Skin epidermis (tissue), 12 donors: ENCODE measurements around the gene SYT6.
"Not testable (repeated sequence)": the region's sequence is repeated elsewhere in the genome, so short reads cannot be mapped to it uniquely, and the experiment has no call there.

Experiments
- H3K27ac ChIP-seq, 21 experiments: fragments of 200-600 bp; sonication (generic) in 11 of 21; one replicate each; pipeline ENCODE4 v1.5.0; 2020; ENCODE audit warnings: mild to moderate bottlenecking in 3 of 21, inconsistent platforms in 2 of 21, moderate library complexity in 2 of 21
- H3K4me3 ChIP-seq, 7 experiments: fragments of 200-600 bp; sonication (generic) in 2 of 7; one replicate each; pipeline ENCODE4 v1.5.0; 2020; ENCODE audit warnings: inconsistent platforms in 2 of 7, mild to moderate bottlenecking in 2 of 7, moderate library complexity in 1 of 7

The SYT6 gene

GRCh38 chr1:114080511-114081436 is 72.9 kb downstream of the SYT6 start:
- Histone ChIP-seq H3K4me3 (no peak overlapping the region), H3K27ac (peak overlapping the region in 1 of 21 experiments; percentile 5)

GRCh38 chr1:114079596-114080190 is 74.0 kb downstream of the SYT6 start:
- no peak overlapping the region for H3K27ac ChIP-seq
- no peak overlapping the region for H3K4me3 ChIP-seq

- Histone ChIP-seq H3K4me3 (no peak overlapping the region), H3K27ac (no peak overlapping the region)
Measured at GRCh38 chr1:114078116-114078515, 75.6 kb downstream of the SYT6 start.

- no peak overlapping the region for H3K27ac ChIP-seq
- no peak overlapping the region for H3K4me3 ChIP-seq
Measured at GRCh38 chr1:114077188-114077587, 76.5 kb downstream of the SYT6 start.

GRCh38 chr1:114076308-114076707 is 77.4 kb downstream of the SYT6 start:
- no peak overlapping the region for H3K27ac ChIP-seq
- H3K4me3 ChIP-seq, result no peak overlapping the region

GRCh38 chr1:114075546-114076242 is 78.0 kb downstream of the SYT6 start:
- Histone ChIP-seq H3K27ac (no peak overlapping the region), H3K4me3 (no peak overlapping the region)

- Histone ChIP-seq H3K27ac (no peak overlapping the region), H3K4me3 (no peak overlapping the region)
Measured at GRCh38 chr1:114075105-114075504, 78.6 kb downstream of the SYT6 start.

- no peak overlapping the region for H3K4me3 ChIP-seq
Measured at GRCh38 chr1:114072246-114072645, 81.4 kb downstream of the SYT6 start.

GRCh38 chr1:114069762-114070161 is 83.9 kb downstream of the SYT6 start:
- not testable (repeated sequence) for H3K27ac ChIP-seq, H3K4me3 ChIP-seq

More at GRCh38 chr1:114072246-114072645, 81.4 kb downstream of the SYT6 start:
- H3K27ac ChIP-seq, result no peak overlapping the region

GRCh38 chr1:114068684-114069083 is 85.0 kb downstream of the SYT6 start:
- not testable (repeated sequence) for H3K27ac ChIP-seq, H3K4me3 ChIP-seq

GRCh38 chr1:114065671-114066070 is 88.0 kb downstream of the SYT6 start:
- not testable (repeated sequence) for H3K4me3 ChIP-seq, H3K27ac ChIP-seq

GRCh38 chr1:114063544-114063943 is 90.1 kb downstream of the SYT6 start:
- Histone ChIP-seq H3K4me3 (no peak overlapping the region), H3K27ac (no peak overlapping the region)

- H3K4me3 ChIP-seq, result no peak overlapping the region
- no peak overlapping the region for H3K27ac ChIP-seq
Measured at GRCh38 chr1:114062477-114063099, 91.1 kb downstream of the SYT6 start.

GRCh38 chr1:114061121-114061830 is 92.4 kb downstream of the SYT6 start:
- Histone ChIP-seq H3K27ac (no peak overlapping the region), H3K4me3 (no peak overlapping the region)

GRCh38 chr1:114058236-114058635 is 95.4 kb downstream of the SYT6 start:
- not testable (repeated sequence) for H3K27ac ChIP-seq, H3K4me3 ChIP-seq

GRCh38 chr1:114054148-114054547 is 99.5 kb downstream of the SYT6 start:
- no peak overlapping the region for H3K4me3 ChIP-seq
- no peak overlapping the region for H3K27ac ChIP-seq

GRCh38 chr1:114048232-114048631 is 105.4 kb downstream of the SYT6 start:
- H3K4me3 ChIP-seq, result no peak overlapping the region
- no peak overlapping the region for H3K27ac ChIP-seq

GRCh38 chr1:114043548-114043947 is 110.1 kb downstream of the SYT6 start:
- Histone ChIP-seq H3K4me3 (no peak overlapping the region), H3K27ac (no peak overlapping the region)

GRCh38 chr1:114043054-114043453 is 110.6 kb downstream of the SYT6 start:
- H3K27ac ChIP-seq, result no peak overlapping the region
- H3K4me3 ChIP-seq, result no peak overlapping the region
